ENCODE data around the gene TRNAU1AP.
"Not testable (repeated sequence)": the region's sequence is repeated elsewhere in the genome, so short reads cannot be mapped to it uniquely, and the experiment has no call there.

TRNAU1AP gene

DNA sequence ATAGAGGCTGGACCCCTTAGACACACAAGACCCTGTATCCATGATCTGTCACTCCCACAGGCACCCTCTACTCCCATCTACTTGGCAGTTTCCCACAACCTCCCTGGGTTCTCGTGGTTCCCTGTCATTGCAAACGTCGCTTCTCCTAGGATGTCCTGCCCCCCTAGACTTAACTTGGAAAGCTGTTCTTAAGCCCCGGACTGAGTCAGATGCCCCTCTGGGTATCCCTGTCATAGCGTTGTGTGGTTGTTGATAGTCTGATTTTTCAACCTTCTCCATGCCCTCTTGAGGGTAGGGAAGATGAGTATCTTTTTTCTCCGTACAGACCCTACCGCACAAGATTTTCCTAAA, 35.3 kb upstream of the TRNAU1AP start:
- Mint-ChIP-seq H3K4me3 (peak overlapping the region; percentile 87), H3K4me1 (ENCODE audit: low read depth) (peaks cover 22% of the 10 kb centered on the region), H3K27me3 (ENCODE audit: low read depth) (no peaks in the 10 kb centered on the region), H3K27ac (peak overlapping the region; percentile 85), H3K36me3 (ENCODE audit: low read depth) (peaks cover 18% of the 10 kb centered on the region), H3K9me3 (no peaks in the 10 kb centered on the region)

DNA sequence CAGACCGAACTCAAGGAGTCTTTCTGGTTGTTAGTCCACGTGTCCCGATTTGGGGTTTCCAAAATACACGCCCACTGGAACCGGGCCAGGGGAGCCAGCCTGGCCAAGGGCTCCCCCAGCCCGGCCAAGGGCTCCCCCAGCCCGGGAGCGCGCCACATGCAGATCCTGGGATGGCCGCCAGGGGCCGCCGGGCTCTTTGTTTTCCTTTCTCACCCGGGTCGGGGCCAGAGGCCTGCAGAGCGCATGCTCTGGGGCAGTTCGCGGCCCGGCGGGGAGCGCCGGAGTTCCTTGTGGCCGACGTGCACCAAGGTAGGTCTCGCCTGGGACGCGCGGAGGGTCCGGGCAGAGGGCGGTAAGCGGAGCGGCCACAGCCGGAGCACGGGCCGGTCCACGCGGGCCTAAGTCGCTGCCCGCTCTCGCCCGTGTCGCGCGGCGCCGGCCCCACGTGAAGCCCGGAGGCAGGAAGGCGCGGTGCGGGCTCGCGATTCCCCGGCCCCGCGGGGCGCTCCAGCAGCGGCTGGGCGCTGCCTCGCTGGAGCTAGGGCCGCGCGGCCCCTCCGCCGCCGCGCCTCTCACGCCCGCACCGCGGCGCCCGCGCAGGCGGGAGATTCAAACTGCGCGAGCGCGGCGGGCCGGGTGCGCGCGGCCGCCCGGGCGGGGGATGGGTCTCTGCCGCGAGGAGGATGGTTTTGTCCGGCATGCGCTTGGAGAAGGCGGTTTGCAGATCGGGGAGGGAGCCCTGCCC, 34.7 kb upstream of the TRNAU1AP start:
- peak overlapping the region; percentile 87 for H3K4me3 Mint-ChIP-seq
- H3K4me1 Mint-ChIP-seq (ENCODE audit: low read depth): peaks cover 22% of the 10 kb centered on the region
- peaks cover 15% of the 10 kb centered on the region for H3K36me3 Mint-ChIP-seq (ENCODE audit: low read depth)
- H3K9me3 Mint-ChIP-seq: no peaks in the 10 kb centered on the region
- H3K27ac Mint-ChIP-seq: peak overlapping the region; percentile 85
- H3K27me3 Mint-ChIP-seq (ENCODE audit: low read depth): no peaks in the 10 kb centered on the region

DNA sequence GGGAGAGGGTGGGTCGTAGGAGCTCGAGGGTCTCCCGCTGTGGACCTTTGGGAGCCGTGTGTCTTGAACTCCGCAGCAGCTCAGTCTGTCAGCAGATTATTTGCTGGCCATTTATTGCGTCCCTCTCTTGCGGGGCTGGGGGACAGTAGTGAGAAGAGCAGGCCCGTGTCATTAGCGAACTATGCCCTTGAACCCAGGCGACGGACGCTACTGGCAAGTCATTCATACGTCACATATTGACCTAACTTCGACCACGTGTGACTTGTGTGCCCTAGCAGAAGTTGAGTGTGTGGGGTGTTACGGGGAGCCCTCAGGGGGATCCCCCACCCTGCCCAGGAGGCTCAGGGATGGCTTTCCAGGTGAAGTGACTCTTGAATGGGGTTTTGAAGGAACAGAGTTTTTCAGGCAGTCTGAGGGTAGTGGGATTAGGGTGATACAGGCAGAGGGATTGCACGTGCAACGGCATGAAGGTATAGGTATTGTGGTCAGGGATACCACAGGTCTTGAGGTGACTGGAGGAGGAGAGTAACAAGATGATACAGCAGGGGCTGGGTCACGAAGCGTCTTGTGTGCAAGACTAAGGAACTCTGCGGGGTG, 34.0 kb upstream of the TRNAU1AP start:
- H3K27ac Mint-ChIP-seq: peak overlapping the region; percentile 60
- peaks cover 25% of the 10 kb centered on the region for H3K4me1 Mint-ChIP-seq (ENCODE audit: low read depth)
- H3K36me3 Mint-ChIP-seq (ENCODE audit: low read depth): peaks cover 18% of the 10 kb centered on the region
- H3K9me3 Mint-ChIP-seq: no peaks in the 10 kb centered on the region
- no peaks in the 10 kb centered on the region for H3K27me3 Mint-ChIP-seq (ENCODE audit: low read depth)
- H3K4me3 Mint-ChIP-seq: peak overlapping the region; percentile 80

DNA sequence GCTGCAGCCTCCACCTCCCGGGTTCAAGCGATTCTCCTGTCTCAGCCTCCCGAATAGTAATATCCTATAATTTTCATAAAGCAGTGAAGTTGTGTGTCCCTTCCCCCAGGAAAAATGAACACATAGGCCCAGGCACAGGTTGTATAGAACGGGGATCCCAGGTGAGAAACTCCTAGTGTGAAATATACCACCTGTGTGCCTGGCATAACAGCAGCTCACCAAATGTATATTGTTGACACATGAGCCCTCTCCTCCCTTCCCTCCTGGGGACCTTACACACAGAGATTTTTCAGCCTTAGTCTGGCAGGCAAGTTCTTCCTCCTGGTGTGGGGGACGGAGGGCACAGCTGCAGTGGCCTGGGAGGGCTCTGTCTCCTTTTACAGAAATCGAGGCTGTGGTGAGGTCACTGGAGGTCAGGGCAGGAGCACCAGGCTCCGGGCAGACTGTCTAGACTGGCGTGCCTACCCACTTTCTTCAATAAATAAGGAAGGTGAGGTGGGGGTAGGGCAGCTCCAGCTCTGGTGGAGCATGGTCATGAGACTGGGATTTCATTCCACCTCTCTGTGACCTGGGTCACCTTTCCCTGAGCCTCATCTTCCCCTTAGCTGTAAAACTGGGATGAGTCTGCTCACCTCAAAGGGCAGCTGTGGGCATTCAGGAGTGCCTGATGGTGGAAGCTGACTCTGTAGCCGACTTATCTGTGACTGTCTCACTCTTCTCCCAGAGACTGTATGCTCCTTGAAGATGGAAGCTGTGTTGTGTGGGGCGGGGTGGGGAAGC, 32.7 kb upstream of the TRNAU1AP start:
- peak overlapping the region; percentile 28 for H3K4me3 Mint-ChIP-seq
- H3K9me3 Mint-ChIP-seq: no peaks in the 10 kb centered on the region
- peaks cover 17% of the 10 kb centered on the region for H3K36me3 Mint-ChIP-seq (ENCODE audit: low read depth)
- H3K27ac Mint-ChIP-seq: no peak overlapping the region
- H3K4me1 Mint-ChIP-seq (ENCODE audit: low read depth): peaks cover 27% of the 10 kb centered on the region
- H3K27me3 Mint-ChIP-seq (ENCODE audit: low read depth): no peaks in the 10 kb centered on the region

DNA sequence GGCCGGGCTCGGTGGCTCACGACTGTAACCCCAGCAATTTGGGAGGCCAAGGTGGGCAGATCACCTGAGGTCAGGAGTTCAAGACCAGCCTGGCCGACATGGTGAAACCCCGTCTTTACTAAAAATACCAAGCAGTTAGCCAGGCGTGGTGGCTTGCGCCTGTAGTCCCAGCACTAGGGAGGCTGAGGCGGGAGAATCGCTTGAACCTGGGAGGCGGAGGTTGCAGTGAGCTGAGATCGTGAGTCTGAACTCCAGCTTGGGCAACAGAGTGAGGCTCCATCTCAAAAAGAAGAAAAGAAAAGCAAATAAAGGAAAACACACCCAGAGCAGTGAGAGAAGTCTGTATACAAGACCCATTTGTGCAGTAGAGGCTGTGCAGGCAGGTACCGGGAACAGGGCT, 32.1 kb upstream of the TRNAU1AP start:
- not testable (repeated sequence) for H3K27me3 Mint-ChIP-seq (ENCODE audit: low read depth); H3K27ac Mint-ChIP-seq; H3K9me3 Mint-ChIP-seq; H3K4me3 Mint-ChIP-seq
- peaks cover 17% of the 10 kb centered on the region for H3K36me3 Mint-ChIP-seq (ENCODE audit: low read depth)
- H3K4me1 Mint-ChIP-seq (ENCODE audit: low read depth): peaks cover 27% of the 10 kb centered on the region

DNA sequence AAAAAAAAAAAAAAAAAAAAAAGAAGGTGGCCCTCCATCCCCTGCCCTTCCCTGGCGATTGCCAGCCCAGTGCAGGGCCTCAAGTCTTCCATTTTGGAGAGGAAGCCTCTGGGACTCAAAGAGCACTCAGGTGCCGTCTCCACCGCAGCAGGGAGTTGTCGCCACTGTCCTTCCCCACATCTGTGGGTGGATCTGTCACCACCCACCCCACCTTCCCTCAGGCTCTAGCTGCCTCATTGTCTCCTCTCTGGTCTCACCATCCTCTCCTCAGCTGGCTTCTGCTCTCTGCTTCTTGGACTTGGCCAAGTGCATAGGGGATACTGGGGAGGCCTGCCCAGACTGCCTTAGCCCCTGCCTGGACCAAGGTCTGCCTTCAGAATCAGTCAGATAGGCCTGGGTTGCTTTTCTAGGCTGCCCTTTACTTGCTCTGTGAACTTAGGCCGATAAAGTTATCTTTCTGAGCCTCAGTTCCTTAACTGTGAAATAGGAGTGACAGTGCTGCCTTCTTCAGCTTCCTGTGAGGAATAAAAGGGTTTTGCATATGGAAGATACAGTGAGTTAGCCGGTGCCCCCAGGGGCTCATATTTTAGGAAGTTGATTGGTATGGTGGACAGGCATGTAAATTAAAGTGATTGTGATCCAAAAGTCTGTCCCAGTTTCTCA, 31.3 kb upstream of the TRNAU1AP start:
- H3K4me1 Mint-ChIP-seq (ENCODE audit: low read depth): peaks cover 27% of the 10 kb centered on the region
- no peaks in the 10 kb centered on the region for H3K27me3 Mint-ChIP-seq (ENCODE audit: low read depth)
- no peak overlapping the region for H3K4me3 Mint-ChIP-seq
- H3K9me3 Mint-ChIP-seq: no peaks in the 10 kb centered on the region
- peaks cover 17% of the 10 kb centered on the region for H3K36me3 Mint-ChIP-seq (ENCODE audit: low read depth)
- no peak overlapping the region for H3K27ac Mint-ChIP-seq

DNA sequence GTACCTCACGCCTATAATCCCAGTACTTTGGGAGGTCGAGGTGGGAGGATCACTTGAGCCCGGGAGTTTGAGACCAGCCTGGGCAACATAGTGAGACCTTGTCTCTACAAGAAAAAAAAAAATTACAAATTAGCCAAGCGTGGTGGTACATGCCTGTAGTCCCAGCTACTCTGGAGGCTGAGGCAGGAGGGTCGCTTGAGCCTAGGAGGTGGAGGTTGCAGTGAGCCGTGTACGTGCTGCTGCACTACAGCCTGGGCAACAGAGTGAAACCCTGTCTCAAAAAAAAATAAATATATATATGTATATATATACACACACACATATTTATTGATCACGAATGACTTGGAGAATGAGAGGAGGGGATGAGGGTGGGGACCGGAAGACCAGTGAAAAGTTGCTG, 30.3 kb upstream of the TRNAU1AP start:
- not testable (repeated sequence) for H3K4me3 Mint-ChIP-seq; H3K27ac Mint-ChIP-seq; H3K9me3 Mint-ChIP-seq; H3K27me3 Mint-ChIP-seq (ENCODE audit: low read depth)
- Mint-ChIP-seq H3K4me1 (ENCODE audit: low read depth) (peaks cover 24% of the 10 kb centered on the region), H3K36me3 (ENCODE audit: low read depth) (peaks cover 17% of the 10 kb centered on the region)

DNA sequence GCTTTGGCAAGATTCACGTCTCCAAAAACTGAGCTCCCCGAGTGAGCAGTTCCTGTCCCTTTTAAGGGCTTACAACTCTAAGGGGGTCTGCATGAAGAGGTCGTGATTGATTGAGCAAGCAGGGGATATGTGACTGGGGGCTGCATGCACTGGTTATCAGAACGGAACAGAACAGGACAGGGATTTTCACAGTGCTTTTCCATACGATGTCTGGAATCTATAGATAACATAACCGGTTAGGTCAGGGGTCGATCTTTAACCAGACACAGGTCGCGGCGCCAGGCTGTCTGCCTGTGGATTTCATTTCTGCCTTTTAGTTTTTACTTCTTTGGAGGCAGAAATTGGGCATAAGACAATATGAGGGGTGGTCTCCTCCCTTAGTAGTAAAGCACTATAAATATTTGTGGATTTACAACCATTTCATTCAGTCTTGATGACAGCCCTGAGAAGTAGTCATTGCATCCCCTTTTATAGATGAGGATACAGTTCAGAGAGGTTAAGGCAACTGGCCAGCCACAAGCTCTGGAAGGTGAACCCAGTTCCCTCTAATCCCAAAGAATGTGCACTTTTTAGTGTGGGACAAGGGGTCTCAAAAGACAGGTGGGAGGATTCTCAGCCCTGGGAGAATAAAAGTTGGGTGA, 27.8 kb upstream of the TRNAU1AP start:
- H3K4me3 Mint-ChIP-seq; H3K27me3 Mint-ChIP-seq (ENCODE audit: low read depth); H3K9me3 Mint-ChIP-seq; H3K27ac Mint-ChIP-seq: not testable (repeated sequence)
- Mint-ChIP-seq H3K4me1 (ENCODE audit: low read depth) (peaks cover 15% of the 10 kb centered on the region), H3K36me3 (ENCODE audit: low read depth) (peaks cover 12% of the 10 kb centered on the region)

DNA sequence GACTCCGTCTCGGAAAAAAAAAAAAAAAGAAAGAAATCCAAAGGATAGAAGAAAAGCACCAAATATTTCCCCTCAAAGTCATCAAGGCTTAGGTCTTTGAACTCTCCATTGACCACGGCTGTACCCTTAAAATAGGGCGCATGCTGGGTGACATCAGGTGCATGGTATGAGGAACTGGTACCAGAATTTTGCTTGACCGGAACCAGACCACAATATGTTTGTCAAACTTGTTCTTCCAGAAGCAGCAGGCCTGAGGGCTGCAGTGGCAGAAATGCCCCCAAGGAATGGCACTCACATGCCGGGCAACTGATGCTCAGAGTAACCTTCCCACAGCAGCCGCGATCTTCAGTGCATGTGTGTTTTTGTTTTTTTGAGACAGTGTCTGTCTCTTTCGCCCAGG, 26.0 kb upstream of the TRNAU1AP start:
- Mint-ChIP-seq H3K27ac (no peak overlapping the region), H3K9me3 (no peaks in the 10 kb centered on the region), H3K36me3 (ENCODE audit: low read depth) (peaks cover 17% of the 10 kb centered on the region), H3K4me1 (ENCODE audit: low read depth) (peaks cover 11% of the 10 kb centered on the region), H3K27me3 (ENCODE audit: low read depth) (no peaks in the 10 kb centered on the region), H3K4me3 (no peak overlapping the region)

DNA sequence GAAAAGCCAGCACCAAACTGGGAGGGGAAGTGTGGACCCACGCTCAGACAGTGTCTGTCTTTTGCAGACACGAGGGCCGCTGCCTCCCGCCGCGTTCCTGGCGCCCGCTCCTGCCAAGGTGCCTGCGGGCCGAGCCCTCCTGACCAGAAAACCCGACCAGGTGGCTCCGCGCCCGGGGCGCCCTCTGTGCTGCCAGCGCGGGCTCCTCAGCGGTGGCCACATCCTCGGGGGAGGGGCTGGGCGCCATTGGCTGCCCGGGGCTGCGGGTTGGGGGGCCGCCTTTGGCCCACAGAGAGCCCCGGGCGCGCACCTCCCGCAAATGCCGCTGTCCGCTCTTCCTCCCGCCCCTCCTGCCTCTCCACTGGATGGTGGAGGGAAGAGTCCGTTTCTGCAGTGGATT, 22.4 kb upstream of the TRNAU1AP start:
- H3K27ac Mint-ChIP-seq: no peak overlapping the region
- no peak overlapping the region for H3K4me3 Mint-ChIP-seq

DNA sequence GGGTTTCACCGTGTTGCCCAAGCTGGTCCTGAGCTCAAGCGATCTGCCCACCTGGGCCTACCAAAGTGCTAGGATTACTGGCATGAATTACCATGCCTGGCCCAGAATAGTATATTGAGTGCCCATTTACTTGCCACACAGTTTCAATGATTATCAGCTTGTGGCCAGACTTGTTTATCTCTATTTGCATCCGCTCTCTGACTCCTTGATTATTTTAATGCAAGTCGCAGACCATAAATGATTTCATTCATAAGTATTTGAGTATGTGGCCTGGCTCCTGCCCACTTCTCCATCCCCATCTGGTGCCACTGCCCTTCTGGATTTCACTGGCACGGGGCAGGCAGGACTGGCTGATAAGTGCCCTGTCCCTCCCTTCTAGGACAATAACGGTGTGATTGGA, 18.2 kb upstream of the TRNAU1AP start:
- Mint-ChIP-seq H3K4me3 (no peak overlapping the region), H3K36me3 (ENCODE audit: low read depth) (peaks cover 31% of the 10 kb centered on the region), H3K4me1 (ENCODE audit: low read depth) (no peaks in the 10 kb centered on the region), H3K9me3 (no peaks in the 10 kb centered on the region), H3K27ac (no peak overlapping the region), H3K27me3 (ENCODE audit: low read depth) (no peaks in the 10 kb centered on the region)

More for the DNA sequence above, 22.4 kb upstream of the TRNAU1AP start:
- Mint-ChIP-seq H3K9me3 (no peaks in the 10 kb centered on the region), H3K4me1 (ENCODE audit: low read depth) (no peaks in the 10 kb centered on the region), H3K27me3 (ENCODE audit: low read depth) (no peaks in the 10 kb centered on the region), H3K36me3 (ENCODE audit: low read depth) (peaks cover 17% of the 10 kb centered on the region)

DNA sequence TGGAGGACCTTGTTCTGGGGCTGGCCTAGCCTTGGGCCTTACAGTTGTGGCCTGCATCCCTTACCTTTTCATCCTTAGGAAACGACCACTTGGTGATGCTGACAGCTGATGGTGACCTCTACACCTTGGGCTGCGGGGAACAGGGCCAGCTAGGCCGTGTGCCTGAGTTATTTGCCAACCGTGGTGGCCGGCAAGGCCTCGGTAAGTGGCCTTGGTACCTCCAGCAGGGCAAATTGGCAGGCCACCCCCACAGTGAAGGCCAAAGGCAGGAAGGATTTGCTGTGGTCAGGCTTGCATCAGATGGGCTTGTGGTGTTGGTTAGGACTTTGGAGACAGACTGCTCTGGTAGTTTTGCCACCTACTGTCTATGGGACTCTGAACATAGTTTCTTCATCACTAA, 17.7 kb upstream of the TRNAU1AP start:
- H3K27me3 Mint-ChIP-seq (ENCODE audit: low read depth): no peaks in the 10 kb centered on the region
- H3K4me3 Mint-ChIP-seq: no peak overlapping the region
- no peak overlapping the region for H3K27ac Mint-ChIP-seq
- H3K36me3 Mint-ChIP-seq (ENCODE audit: low read depth): peaks cover 31% of the 10 kb centered on the region
- no peaks in the 10 kb centered on the region for H3K9me3 Mint-ChIP-seq
- H3K4me1 Mint-ChIP-seq (ENCODE audit: low read depth): no peaks in the 10 kb centered on the region

DNA sequence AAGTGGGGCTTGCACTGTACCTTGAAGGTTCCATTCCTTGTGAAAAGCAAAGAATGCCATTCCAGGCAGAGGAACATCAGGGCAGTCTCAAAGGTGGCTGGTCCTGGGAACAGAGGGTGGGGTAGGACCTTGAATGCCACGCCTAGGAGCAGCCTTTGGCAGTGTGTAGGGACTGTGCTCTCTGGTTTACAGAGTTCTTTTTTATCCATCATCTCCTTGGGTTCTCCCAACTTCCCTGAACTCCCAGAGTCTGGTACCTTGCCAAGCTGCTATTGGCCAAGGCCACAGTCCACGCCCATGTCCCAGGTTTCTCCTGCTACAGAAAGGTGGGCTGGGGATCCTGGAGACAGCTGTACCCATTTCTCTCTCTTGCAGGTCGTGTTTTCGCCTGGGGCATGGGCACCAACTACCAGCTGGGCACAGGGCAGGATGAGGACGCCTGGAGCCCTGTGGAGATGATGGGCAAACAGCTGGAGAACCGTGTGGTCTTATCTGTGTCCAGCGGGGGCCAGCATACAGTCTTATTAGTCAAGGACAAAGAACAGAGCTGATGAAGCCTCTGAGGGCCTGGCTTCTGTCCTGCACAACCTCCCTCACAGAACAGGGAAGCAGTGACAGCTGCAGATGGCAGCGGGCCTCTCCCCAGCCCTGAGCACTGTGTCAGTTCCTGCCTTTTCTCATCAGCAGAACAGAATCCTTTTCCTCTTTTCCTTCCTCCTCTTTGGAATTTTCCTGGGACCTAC, 15.3 kb upstream of the TRNAU1AP start:
- H3K9me3 Mint-ChIP-seq: no peaks in the 10 kb centered on the region
- no peaks in the 10 kb centered on the region for H3K4me1 Mint-ChIP-seq (ENCODE audit: low read depth)
- peaks cover 20% of the 10 kb centered on the region for H3K36me3 Mint-ChIP-seq (ENCODE audit: low read depth)
- H3K4me3 Mint-ChIP-seq: no peak overlapping the region
- H3K27ac Mint-ChIP-seq: no peak overlapping the region
- no peaks in the 10 kb centered on the region for H3K27me3 Mint-ChIP-seq (ENCODE audit: low read depth)

DNA sequence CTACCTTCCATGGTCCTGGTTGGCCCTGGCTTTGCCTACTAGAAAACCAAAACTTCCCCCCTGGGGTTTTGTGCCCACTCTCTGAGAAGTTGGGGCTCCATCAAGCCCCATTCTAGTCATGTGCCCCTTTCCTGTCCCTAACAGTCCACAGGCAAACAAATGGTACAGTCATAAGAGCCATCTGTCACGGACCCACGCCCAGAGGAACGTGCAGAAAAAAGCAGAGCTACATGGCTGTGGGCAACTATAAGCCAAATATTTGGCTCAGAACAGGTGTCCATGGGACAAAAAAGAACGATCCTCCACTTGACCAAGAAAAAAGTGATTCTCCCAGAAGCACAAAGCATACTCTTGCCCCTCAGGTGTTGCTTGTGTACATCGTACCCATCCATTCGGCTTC, 14.6 kb upstream of the TRNAU1AP start:
- Mint-ChIP-seq H3K27me3 (ENCODE audit: low read depth) (no peaks in the 10 kb centered on the region), H3K4me1 (ENCODE audit: low read depth) (no peaks in the 10 kb centered on the region), H3K27ac (no peak overlapping the region), H3K36me3 (ENCODE audit: low read depth) (peaks cover 19% of the 10 kb centered on the region), H3K4me3 (no peak overlapping the region), H3K9me3 (no peaks in the 10 kb centered on the region)
